Measurements from ENCODE around the gene PDLIM1. TPM values are rescaled to one million over a fixed set of nuclear protein-coding genes. Genes with fewer than 3 reads are reported as not detected.
A peak's percentile ranks its signal among the peaks of the same experiment; 100 is the strongest.
"Not testable (repeated sequence)": the region's sequence is repeated elsewhere in the genome, so short reads cannot be mapped to it uniquely, and the experiment has no call there.

The PDLIM1 gene
- total RNA-seq, 2 experiments from 2014 or later: 9.4 to 9.5 TPM

DNA sequence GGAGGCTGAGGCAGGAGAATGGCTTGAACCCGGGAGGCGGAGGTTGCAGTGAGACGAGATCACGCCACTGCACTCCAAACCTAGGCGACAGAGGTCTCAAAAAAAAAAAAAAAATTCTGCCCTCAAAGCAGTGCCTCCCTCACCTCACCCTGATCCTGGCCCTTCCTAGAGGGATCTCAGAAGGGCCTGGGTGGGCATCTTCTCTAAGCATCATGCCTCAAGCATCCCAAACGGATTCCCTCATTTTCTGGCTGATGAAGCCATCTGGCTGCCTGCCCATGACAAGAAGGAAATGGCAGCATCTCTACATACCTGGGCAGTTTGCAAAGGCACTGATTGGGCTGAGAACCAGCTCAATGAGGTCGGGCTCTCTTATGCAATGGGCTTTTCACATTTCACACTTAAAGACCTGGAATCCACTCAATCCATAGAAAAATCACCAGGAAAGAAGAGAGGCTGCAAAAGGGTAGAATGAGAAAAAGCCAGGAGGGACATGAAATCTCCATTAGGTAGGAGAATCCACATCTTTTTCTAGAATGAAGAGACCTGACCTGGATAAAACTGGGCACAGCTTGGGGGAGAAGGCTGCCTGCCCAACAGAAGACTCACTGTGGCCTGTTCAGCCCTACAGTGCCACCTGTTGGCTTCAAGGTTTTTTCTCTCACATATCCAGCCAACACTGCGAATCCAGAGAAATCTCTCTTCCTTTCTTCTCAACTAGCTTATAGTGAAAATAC is 48.1 kb downstream of the PDLIM1 start:
- Mint-ChIP-seq H3K27ac (no peak overlapping the region), H3K36me3 (ENCODE audit: low read depth) (no peaks in the 10 kb centered on the region), H3K9me3 (ENCODE audit: insufficient read depth) (no peaks in the 10 kb centered on the region), H3K27me3 (ENCODE audit: low read depth) (no peaks in the 10 kb centered on the region), H3K4me3 (no peak overlapping the region), H3K4me1 (ENCODE audit: low read depth) (peaks cover 17% of the 10 kb centered on the region)
- POLR2A ChIA-PET: no interaction called here
- CTCF ChIA-PET: interaction anchor here (0.6 to 6.6 kb wide), 38 partner anchors 8 to 617 kb away, joined by 3 to 265 read pairs (median 4); partner anchors contain the start of gene PDLIM1
- ATAC-seq (no peak), DNase-seq (peak; percentile 57)

GRCh38 chr10:95241533-95241932 is 49.3 kb downstream of the PDLIM1 start:
- H3K4me1 Mint-ChIP-seq (ENCODE audit: low read depth): peaks cover 24% of the 10 kb centered on the region
- no peaks in the 10 kb centered on the region for H3K36me3 Mint-ChIP-seq (ENCODE audit: low read depth)
- no peak overlapping the region for H3K27ac Mint-ChIP-seq
- no peak overlapping the region for H3K4me3 Mint-ChIP-seq
- POLR2A ChIA-PET: no interaction called here
- no peaks in the 10 kb centered on the region for H3K27me3 Mint-ChIP-seq (ENCODE audit: low read depth)
- CTCF ChIA-PET: interaction anchor here (1.9 to 4.8 kb wide), 2 partner anchors 108 to 121 kb away, joined by 5 to 17 read pairs; no protein-coding TSS in a partner anchor
- DNase-seq (no peak), ATAC-seq (no peak)
- H3K9me3 Mint-ChIP-seq (ENCODE audit: insufficient read depth): no peaks in the 10 kb centered on the region

- Mint-ChIP-seq H3K36me3 (ENCODE audit: low read depth) (no peaks in the 10 kb centered on the region), H3K9me3 (ENCODE audit: insufficient read depth) (no peaks in the 10 kb centered on the region), H3K27ac (no peak overlapping the region), H3K4me1 (ENCODE audit: low read depth) (peaks cover 25% of the 10 kb centered on the region), H3K4me3 (no peak overlapping the region), H3K27me3 (ENCODE audit: low read depth) (no peaks in the 10 kb centered on the region)
- no peak for DNase-seq
- ChIA-PET CTCF (interaction anchor here (1.9 to 4.8 kb wide), 2 partner anchors 107 to 121 kb away, joined by 5 to 17 read pairs; no protein-coding TSS in a partner anchor), POLR2A (no interaction called here)
- no peak for ATAC-seq
Measured at GRCh38 chr10:95240811-95241210, 50.0 kb downstream of the PDLIM1 start.

DNA sequence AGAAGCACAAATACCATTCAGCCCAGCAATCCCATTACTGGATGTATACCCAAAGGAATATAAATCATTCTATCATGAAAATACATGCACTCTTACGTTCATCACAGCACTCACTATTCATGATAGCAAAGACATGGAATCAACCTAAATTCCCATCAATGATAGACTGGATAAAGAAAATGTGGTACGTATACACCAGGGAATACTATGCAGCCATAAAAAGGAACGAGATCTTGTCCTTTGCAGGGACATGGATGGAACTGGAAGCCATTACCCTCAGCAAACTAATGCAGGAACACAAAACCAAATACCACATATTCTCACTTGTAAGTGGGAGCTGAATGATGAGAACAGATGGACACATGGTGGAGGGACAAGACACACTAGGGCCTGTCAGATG is 50.7 kb downstream of the PDLIM1 start:
- ATAC-seq; H3K27me3 Mint-ChIP-seq (ENCODE audit: low read depth); H3K27ac Mint-ChIP-seq; H3K36me3 Mint-ChIP-seq (ENCODE audit: low read depth); DNase-seq; H3K4me3 Mint-ChIP-seq; H3K9me3 Mint-ChIP-seq (ENCODE audit: insufficient read depth); POLR2A ChIA-PET: not testable (repeated sequence)
- H3K4me1 Mint-ChIP-seq (ENCODE audit: low read depth): peaks cover 24% of the 10 kb centered on the region
- CTCF ChIA-PET: interaction anchor here (1.9 to 4.8 kb wide), 2 partner anchors 106 to 122 kb away, joined by 5 to 17 read pairs; no protein-coding TSS in a partner anchor

GRCh38 chr10:95237376-95238170 is 53.2 kb downstream of the PDLIM1 start:
- ATAC-seq (no peak), DNase-seq (no peak)
- Mint-ChIP-seq H3K4me3 (no peak overlapping the region), H3K9me3 (ENCODE audit: insufficient read depth) (no peaks in the 10 kb centered on the region), H3K27ac (no peak overlapping the region), H3K36me3 (ENCODE audit: low read depth) (no peaks in the 10 kb centered on the region), H3K4me1 (ENCODE audit: low read depth) (peaks cover 23% of the 10 kb centered on the region), H3K27me3 (ENCODE audit: low read depth) (no peaks in the 10 kb centered on the region)
- ChIA-PET CTCF (interaction anchor here (2.9 to 4.8 kb wide), 2 partner anchors 8 to 125 kb away, joined by 15 to 17 read pairs; no protein-coding TSS in a partner anchor), POLR2A (no interaction called here)

- ATAC-seq: peak; percentile 62
Measured at GRCh38 chr10:95236068-95236903, 54.5 kb downstream of the PDLIM1 start.

DNA sequence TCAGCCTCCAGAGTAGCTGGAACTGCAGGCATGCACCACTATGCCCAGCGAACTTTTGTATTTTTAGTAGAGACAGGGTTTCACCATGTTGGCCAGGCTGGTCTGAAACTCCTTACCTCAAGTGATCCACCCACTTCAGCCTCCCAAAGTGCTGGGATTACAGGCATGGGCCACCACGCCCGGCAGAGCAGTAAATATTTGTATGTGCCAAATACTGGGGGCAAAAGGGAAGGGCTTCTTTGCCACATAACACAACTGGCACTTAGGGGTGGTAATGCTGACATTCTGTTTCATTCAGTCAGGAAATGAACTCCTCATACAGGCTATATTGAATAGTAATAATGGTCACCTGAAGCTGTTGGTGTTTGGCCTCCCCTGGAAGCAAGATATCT is 55.1 kb downstream of the PDLIM1 start:
- no peak overlapping the region for H3K4me3 Mint-ChIP-seq
- ChIA-PET POLR2A (no interaction called here), CTCF (interaction anchor here (1.1 to 3.7 kb wide), 3 partner anchors 10 to 52 kb away, joined by 3 to 18 read pairs (median 15); no protein-coding TSS in a partner anchor)
- H3K27ac Mint-ChIP-seq: peak overlapping the region; percentile 51
- ATAC-seq: no peak
- H3K9me3 Mint-ChIP-seq (ENCODE audit: insufficient read depth): peaks cover 1% of the 10 kb centered on the region
- H3K36me3 Mint-ChIP-seq (ENCODE audit: low read depth): no peaks in the 10 kb centered on the region
- H3K4me1 Mint-ChIP-seq (ENCODE audit: low read depth): peaks cover 29% of the 10 kb centered on the region
- no peaks in the 10 kb centered on the region for H3K27me3 Mint-ChIP-seq (ENCODE audit: low read depth)
- DNase-seq: no peak

More at GRCh38 chr10:95236068-95236903, 54.5 kb downstream of the PDLIM1 start:
- Mint-ChIP-seq H3K9me3 (ENCODE audit: insufficient read depth) (no peaks in the 10 kb centered on the region), H3K4me3 (no peak overlapping the region), H3K27me3 (ENCODE audit: low read depth) (no peaks in the 10 kb centered on the region), H3K27ac (peak overlapping the region; percentile 51), H3K36me3 (ENCODE audit: low read depth) (no peaks in the 10 kb centered on the region), H3K4me1 (ENCODE audit: low read depth) (peaks cover 23% of the 10 kb centered on the region)
- no peak for DNase-seq
- ChIA-PET CTCF (interaction anchor here (1.1 to 4.8 kb wide), 3 partner anchors 10 to 126 kb away, joined by 3 to 17 read pairs (median 15); no protein-coding TSS in a partner anchor), POLR2A (no interaction called here)

GRCh38 chr10:95234951-95235350 is 55.9 kb downstream of the PDLIM1 start:
- CTCF ChIA-PET: interaction anchor here (0.6 to 3.7 kb wide), 3 partner anchors 8 to 22 kb away, joined by 3 to 18 read pairs (median 4); no protein-coding TSS in a partner anchor
- no peaks in the 10 kb centered on the region for H3K27me3 Mint-ChIP-seq (ENCODE audit: low read depth)
- no peak overlapping the region for H3K27ac Mint-ChIP-seq
- ATAC-seq: no peak
- H3K4me3 Mint-ChIP-seq: no peak overlapping the region
- H3K4me1 Mint-ChIP-seq (ENCODE audit: low read depth): peaks cover 32% of the 10 kb centered on the region
- H3K36me3 Mint-ChIP-seq (ENCODE audit: low read depth): no peaks in the 10 kb centered on the region
- POLR2A ChIA-PET: interaction anchor here (0.6 kb wide), 1 partner anchor 30 kb away, joined by 3 read pairs; no protein-coding TSS in a partner anchor
- H3K9me3 Mint-ChIP-seq (ENCODE audit: insufficient read depth): peaks cover 5% of the 10 kb centered on the region
- no peak for DNase-seq

DNA sequence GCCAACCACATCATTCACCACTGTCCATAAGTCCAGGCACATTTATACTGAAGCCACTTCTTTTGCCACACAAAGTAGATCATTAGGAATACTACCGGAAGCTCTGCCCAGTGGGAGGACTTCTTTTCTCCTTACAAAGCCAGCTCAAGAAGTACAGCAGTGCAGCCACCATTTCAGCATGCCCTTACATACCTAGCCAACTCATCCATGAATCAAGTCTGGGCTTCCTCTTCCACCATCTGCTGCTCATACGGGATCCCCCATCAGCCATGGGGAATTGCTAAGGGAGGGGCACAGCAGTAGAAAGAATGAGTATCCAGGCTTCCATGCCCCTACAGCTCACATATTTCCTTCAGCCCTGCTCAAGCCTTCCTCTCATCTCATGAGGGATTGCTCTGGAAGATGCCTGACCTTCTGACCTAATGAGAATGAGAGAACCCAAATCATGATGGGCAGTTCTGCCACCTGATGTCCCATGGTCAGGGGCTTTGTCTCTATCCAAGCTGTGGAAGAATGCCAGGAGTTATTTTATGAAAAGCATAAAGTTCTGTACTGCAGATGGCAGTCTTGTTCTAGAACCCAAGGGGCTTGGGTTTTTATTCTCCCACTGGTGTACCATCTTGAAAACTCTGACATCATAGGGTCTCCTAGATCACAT is 57.3 kb downstream of the PDLIM1 start:
- no peaks in the 10 kb centered on the region for H3K36me3 Mint-ChIP-seq (ENCODE audit: low read depth)
- POLR2A ChIA-PET: no interaction called here
- peaks cover 32% of the 10 kb centered on the region for H3K4me1 Mint-ChIP-seq (ENCODE audit: low read depth)
- no peak overlapping the region for H3K27ac Mint-ChIP-seq
- H3K4me3 Mint-ChIP-seq: no peak overlapping the region
- DNase-seq (no peak), ATAC-seq (no peak)
- no peaks in the 10 kb centered on the region for H3K27me3 Mint-ChIP-seq (ENCODE audit: low read depth)
- CTCF ChIA-PET: interaction anchor here (1.2 to 3.7 kb wide), 4 partner anchors 10 to 129 kb away, joined by 3 to 18 read pairs (median 7); no protein-coding TSS in a partner anchor
- peaks cover 5% of the 10 kb centered on the region for H3K9me3 Mint-ChIP-seq (ENCODE audit: insufficient read depth)

DNA sequence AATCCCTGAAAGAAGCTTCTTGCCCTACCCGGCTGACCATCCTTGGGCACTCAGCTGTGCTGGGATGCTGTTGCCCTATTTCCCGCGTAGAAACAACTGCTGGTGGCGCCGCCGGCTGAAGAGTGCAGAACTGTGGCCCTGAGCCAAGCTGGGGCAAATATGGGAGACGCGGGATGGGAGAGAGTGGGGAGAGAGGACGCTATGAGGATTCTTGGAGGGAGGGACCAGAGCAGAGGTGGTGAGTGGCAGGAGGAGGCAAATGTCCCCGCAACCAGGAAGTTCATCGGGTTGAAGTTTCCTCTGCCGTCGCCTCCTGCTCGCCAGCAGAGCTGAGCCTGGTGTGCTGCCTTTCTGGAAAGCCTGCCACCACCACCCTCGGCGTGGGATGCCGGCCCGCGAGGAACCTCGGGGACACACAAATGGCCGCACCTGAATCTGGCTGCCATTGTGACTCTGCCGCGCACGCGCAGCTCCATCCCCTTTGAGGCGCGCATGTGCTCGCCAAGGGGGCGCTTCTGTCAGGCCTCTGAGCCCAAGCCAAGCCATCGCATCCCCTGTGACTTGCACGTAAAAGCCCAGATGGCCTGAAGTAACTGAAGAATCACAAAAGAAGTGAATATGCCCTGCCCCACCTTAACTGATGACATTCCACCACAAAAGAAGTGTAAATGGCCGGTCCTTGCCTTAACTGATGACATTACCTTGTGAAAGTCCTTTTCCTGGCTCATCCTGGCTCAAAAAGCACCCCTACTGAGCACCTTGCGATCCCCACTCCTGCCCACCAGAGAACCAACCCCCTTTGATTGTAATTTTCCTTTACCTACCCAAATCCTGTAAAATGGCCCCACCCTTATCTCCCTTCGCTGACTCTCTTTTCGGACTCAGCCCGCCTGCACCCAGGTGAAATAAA is 59.9 kb downstream of the PDLIM1 start:
- H3K27me3 Mint-ChIP-seq (ENCODE audit: low read depth); POLR2A ChIA-PET; H3K36me3 Mint-ChIP-seq (ENCODE audit: low read depth); H3K9me3 Mint-ChIP-seq (ENCODE audit: insufficient read depth): not testable (repeated sequence)
- Mint-ChIP-seq H3K4me1 (ENCODE audit: low read depth) (peaks cover 19% of the 10 kb centered on the region), H3K4me3 (peak overlapping the region; percentile 69), H3K27ac (peak overlapping the region; percentile 75)
- peak; percentile 74 for ATAC-seq
- CTCF ChIA-PET: interaction anchor here (0.7 kb wide), 1 partner anchor 16 kb away, joined by 3 read pairs; no protein-coding TSS in a partner anchor
- peak; percentile 49 for DNase-seq
